H4 (cell line): ENCODE results near the gene SERP2. TPM values are rescaled to one million over a fixed set of nuclear protein-coding genes. Genes with fewer than 3 reads are reported as not detected.
A peak's percentile ranks its signal among the peaks of the same experiment; 100 is the strongest.
"Not testable (repeated sequence)": the region's sequence is repeated elsewhere in the genome, so short reads cannot be mapped to it uniquely, and the experiment has no call there.

Experiments used
- DNase-seq: peaks from one replicate; pipeline ENCODE4 v3.0.0-alpha.2; 2015; ENCODE audit warnings: low spot score
- total RNA-seq: library from RNA; depleted of rRNA; stranded (reverse); fragments of >200 nt; shearing (Covaris generic); gene quantifications from 2 replicates; pipeline ENCODE4 v1.2.3, GENCODE V29; 2014; rRNA removed

Gene SERP2
- total RNA-seq, result not detected in 2 replicates

DNA sequence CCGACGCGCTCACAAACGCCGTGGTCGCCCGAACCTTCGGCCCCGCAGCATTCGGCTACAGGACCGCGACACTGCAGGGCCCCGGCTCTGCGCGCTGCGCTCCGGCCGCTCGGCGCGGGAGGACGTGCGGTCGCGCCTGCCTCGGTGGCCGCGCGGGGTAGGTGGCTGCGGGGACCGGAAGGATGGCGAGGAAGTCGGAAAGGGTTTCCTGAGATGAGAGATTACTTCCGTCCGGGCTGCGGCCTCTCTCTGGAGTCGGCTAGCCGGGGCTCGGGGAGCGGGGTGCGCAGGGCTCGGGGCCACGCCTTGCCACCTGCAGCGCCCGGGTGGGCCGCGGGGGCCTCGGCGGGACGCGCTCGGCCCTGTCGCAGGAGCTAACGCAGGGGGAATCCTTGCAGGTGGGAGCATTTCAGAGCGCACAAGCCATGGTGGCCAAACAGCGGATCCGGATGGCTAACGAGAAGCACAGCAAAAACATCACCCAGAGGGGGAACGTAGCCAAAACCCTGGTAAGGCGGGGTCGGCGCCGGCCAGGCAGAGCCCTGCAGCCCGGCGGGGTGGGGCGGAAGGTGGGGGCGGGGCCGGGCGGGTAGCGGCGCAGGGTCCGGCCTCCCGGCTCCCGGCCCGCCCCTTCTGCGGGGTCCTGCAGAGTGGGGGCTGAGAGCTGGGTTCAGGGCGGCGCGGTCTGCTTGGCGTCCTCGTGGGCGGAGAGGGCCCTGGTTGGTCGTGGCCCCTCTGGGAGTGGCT is at the start of gene SERP2:
Gene SERP2, plus strand, starts transcription at position 224 of the 747 bp plus-strand sequence. Its CDS starts 202 bp downstream, at position 426.
- DNase-seq, result no peak

- DNase-seq, result no peak
These were observed 46.7 kb upstream of the SERP2 start for GRCh38 chr13:44326961-44327360.

DNA sequence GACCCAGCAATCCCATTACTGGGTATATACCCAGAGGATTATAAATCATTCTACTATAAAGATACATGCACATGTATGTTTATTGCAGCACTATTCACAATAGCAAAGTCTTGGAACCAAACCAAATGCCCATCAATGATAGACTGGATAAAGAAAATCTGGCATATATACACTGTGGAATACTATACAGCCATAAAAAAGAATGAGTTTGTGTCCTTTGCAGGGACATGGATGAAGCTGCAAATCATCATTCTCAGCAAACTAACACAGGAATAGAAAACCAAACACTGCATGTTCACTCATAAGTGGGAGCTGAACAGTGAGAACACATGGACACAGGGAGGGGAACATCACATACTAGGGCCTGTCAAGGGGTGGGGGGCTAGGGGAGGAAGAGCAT is 44.6 kb upstream of the SERP2 start:
- not testable (repeated sequence) for DNase-seq

DNA sequence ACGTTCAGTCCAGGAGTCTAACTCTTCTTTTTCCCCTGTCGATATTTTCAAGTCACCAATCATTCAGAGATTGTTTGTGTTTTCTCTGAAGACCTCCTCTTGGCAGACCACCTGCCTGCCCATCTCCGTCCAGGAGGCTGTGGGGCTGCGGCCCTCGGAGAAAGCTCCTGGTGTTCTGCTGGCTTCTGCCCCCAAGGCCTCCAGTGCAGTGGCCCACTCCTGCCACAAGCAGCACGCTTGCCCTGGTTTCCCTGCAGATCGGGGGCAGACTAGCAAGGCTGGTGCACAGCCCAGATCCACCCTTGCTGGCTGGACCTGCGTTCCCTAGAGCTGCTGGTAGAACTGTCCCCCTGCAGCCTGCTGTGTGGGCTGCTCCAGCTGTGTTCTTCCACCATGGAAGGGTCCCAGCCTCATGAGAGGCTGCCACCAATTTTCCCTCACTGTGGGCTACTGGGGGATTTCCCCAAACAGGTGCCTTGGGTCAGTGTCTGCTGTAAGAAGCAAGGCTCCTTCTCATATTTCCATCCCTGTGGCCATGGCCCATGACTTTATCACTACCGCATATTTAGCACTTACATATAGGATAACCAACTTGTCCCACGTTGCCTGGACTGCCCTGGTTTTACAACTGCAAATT is 43.6 kb upstream of the SERP2 start:
- DNase-seq, result no peak

DNA sequence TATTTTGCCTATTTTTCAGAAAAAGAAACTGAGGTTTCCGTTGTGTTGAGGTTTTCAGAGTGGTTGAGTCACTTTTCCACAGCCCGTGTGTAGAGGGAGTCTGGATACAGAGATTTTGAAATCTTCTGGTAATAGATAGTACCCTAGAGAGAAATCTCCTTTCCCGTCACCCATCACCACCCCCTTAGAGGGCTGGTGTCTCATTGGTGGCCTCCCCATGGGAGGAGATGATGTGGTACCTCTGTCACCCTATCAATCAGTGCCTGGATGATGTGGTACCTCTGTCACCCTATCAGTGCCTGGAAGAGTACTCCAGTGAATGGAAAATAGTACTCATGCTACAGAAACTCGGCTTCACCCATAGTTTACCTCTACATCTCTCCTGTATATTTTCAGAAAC is 42.2 kb upstream of the SERP2 start:
- no peak for DNase-seq

GRCh38 chr13:44331912-44332851 is 41.4 kb upstream of the SERP2 start:
- peak; percentile 62 for DNase-seq

GRCh38 chr13:44333950-44334655 is 39.5 kb upstream of the SERP2 start:
- DNase-seq, result no peak

GRCh38 chr13:44334751-44335150 is 38.9 kb upstream of the SERP2 start:
- DNase-seq, result no peak

GRCh38 chr13:44336934-44337333 is 36.7 kb upstream of the SERP2 start:
- DNase-seq, result no peak

- no peak for DNase-seq
These were observed 36.0 kb upstream of the SERP2 start for GRCh38 chr13:44337581-44337980.

- DNase-seq, result no peak
These were observed 33.1 kb upstream of the SERP2 start for GRCh38 chr13:44340508-44340907.

DNA sequence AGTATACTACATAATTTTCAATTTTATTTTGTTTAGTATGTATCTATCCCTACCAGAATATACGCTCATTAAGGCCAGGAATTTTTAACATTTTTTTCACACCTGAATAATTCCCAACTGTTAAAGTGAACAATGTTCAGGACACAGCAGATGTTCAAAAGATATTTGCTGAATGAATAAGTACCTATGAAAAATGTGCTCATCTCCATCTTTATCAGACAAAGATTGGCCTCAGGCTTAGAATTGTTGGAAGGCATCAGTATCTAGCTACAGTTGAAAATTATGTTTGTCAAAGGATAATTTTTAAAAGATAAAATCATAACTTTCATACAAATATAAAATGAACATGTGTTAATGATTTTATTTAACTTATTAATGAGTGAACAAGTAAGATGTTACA is 30.9 kb upstream of the SERP2 start:
- no peak for DNase-seq

DNA sequence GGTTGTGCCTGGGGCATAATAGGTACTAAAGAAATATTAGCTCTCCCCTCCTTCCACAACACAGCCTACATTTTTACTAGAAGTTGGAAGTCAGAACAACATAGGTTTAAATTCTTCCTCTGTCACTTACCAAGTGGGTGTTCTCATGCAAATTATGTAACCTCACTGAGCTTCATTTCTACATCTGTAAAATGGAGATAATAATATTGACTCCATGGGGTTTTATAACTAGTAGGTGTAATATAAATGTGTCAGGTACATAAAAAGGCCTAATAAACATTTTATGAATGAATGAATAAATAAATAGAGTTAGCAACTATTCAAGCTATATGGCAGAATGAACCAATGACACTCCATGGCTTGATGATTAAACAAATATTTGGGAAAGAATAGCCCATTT is 27.1 kb upstream of the SERP2 start:
- no peak for DNase-seq

GRCh38 chr13:44347301-44347700 is 26.3 kb upstream of the SERP2 start:
- no peak for DNase-seq

DNA sequence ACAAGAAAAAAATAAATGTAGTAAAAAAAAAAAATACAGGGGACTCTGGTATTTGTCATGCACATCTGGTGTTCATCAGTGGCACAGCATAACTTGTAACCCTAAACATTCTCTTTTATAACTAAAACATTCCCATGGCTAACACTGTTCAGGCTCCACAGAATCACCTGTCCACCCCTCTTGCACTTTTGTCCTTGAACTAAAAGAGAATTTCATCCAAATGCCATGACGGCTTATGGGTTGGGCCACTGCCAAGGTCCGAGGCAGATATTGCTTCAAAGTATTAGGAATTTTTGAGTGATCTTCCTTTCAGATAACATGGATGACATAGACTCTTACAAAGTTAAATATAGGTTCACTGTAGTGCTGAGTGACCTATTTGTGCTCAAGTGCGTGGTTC is 25.7 kb upstream of the SERP2 start:
- DNase-seq, result no peak

- no peak for DNase-seq
These were observed 22.7 kb upstream of the SERP2 start for GRCh38 chr13:44350775-44351504.

DNA sequence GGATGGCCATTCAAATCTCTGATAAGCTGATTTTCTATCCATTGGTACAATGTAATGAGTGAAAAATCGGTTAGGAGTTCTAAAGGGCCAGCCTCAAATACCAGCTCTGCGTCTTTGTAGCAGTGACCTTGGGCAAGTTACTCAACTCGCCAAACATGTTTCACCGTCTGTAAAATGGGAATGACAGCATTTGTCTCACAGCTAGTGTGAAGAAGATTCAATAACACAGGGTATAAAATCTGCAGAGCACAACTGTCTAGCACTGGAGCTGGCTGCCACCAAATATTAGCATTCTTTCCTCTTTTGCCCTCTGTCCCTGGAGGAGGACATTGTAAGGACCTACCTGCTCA is 22.1 kb upstream of the SERP2 start:
- DNase-seq, result no peak

DNA sequence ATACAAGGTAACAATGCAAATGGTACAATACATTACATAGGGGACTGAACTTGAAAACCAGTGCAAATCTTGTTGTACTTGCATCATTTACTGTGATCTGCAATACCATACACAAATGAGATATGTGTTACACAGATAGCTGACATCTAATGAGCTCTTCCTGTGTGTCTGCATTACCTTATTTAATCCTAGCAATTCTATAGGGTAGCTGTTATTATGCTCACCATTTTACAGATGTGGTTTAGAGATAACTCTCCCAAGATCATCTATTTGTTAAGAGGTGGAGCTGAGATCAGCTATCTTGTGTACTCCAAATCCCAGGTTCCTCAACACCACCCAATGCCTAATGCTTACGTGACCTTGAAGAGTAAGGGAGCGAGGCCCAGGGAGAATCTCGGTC is 21.4 kb upstream of the SERP2 start:
- DNase-seq, result no peak

DNA sequence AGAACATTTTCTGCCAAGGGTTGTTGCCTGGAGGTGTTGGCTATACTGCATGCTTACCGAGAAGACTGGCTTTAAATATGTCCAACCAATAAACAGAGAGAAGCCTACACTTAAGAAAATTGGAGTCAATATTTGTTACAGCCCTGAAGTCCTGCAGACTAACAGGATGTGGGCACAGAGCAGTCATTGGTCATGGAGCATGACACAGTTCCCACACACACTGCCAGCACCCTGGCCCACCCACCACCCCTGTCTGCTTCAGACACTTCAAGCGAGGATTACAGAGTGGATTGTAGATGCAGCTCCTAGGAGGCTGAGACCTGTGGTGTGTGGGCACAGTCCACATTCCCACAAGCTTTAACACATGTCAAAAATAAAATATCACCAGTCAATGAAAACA is 21.0 kb upstream of the SERP2 start:
- peak; percentile 16 for DNase-seq

- DNase-seq, result no peak
These were observed 19.3 kb upstream of the SERP2 start for GRCh38 chr13:44354331-44354730.

- DNase-seq, result no peak
These were observed 18.7 kb upstream of the SERP2 start for GRCh38 chr13:44354884-44355283.
